ENCODE measurements around the gene ZKSCAN4. TPM values are rescaled to one million over a fixed set of nuclear protein-coding genes. Genes with fewer than 3 reads are reported as not detected.
A peak's percentile ranks its signal among the peaks of the same experiment; 100 is the strongest.

The ZKSCAN4 gene
- total and polyA plus RNA-seq, 10 of the 15 experiments (the other 5 are each of a cell fraction or from before 2014, with no cell fraction given): 3.0 to 6.5 (median 5.0) TPM

- TF ChIP-seq MLLT1 (IDR thresholded peaks at IDR 0.05): peak; percentile 87
Observed at GRCh38 chr6:28266962-28267694, 15.1 kb upstream of the ZKSCAN4 start, which contains the start of gene ZSCAN26 (continued).

GRCh38 chr6:28266563-28266961, 14.5 kb upstream of the ZKSCAN4 start:
- H3K9ac ChIP-seq (ENCODE audit: control insufficient read depth, insufficient read depth, low read length): peak overlapping the region; percentile 77
- no peaks in the 10 kb centered on the region for H4K20me1 ChIP-seq (ENCODE audit: control insufficient read depth, insufficient read depth)
- CTCF ChIA-PET: interaction anchor here (0.5 to 2.6 kb wide), 7 partner anchors 13 to 379 kb away, joined by 3 to 14 read pairs (median 4); no protein-coding TSS in a partner anchor
- intact Hi-C loops (cut with micrococcal nuclease; ENCODE audit: unreplicated experiment): loop anchor here (2.0 to 5.0 kb wide), 3 partner anchors 14 to 91 kb away; partner anchors contain the start of genes ZKSCAN4 and ZSCAN31
- H3K4me3 ChIP-seq: peak overlapping the region; percentile 96
- TF ChIP-seq MEF2B (IDR thresholded peaks at IDR 0.05; ENCODE audit: partially characterized antibody, poor library complexity, severe bottlenecking): no peak
- FAIRE-seq: no peak
- peak overlapping the region; percentile 84 for H3K27ac ChIP-seq (ENCODE audit: control insufficient read depth, insufficient read depth)
- in situ Hi-C loops (cut with MboI): no loop called here
- POLR2A ChIA-PET: interaction anchor here (0.6 to 2.7 kb wide), 7 partner anchors 14 to 125 kb away, joined by 3 to 11 read pairs (median 4); partner anchors contain the start of genes PGBD1, ZKSCAN4 and ZKSCAN8
- BruUV-seq (replicated peaks): TSS peak; percentile 89
- RAD21 ChIA-PET (ENCODE audit: unreplicated experiment): interaction anchor here (0.8 to 3.3 kb wide), 13 partner anchors 11 to 130 kb away, joined by 3 to 22 read pairs (median 4); partner anchors contain the start of genes PGBD1, ZKSCAN3, ZKSCAN4 and ZKSCAN8
- ATAC-seq: no peak
- SMC1A ChIA-PET (ENCODE audit: uncharacterized antibody, unreplicated experiment): interaction anchor here (0.8 to 4.0 kb wide), 20 partner anchors 9 to 150 kb away, joined by 3 to 30 read pairs (median 7); partner anchors contain the start of genes PGBD1, ZKSCAN3, ZKSCAN4 and ZSCAN31
- H3K9me3 ChIP-seq (replicated peaks; ENCODE audit: control insufficient read depth, insufficient read depth, low read length): no peaks in the 10 kb centered on the region; the same call in 2 of the 3 replicates
- no peaks in the 10 kb centered on the region for H3K36me3 ChIP-seq (ENCODE audit: control insufficient read depth in 2 of 2, insufficient read depth in 2 of 2, low read length in 1 of 2)
- H3K4me2 ChIP-seq (ENCODE audit: control insufficient read depth, insufficient read depth): peak overlapping the region; percentile 92
- peak overlapping the region; percentile 87 for H2AFZ ChIP-seq (ENCODE audit: control insufficient read depth, low read depth, low read length)
- DNase-seq (ENCODE audit: low read depth, low spot score): no peak
- WGBS (ENCODE audit: insufficient coverage, insufficient replicate concordance, low lambda C conversion rate, missing lambda C conversion rate): under 1% methylated on average over 5 of the region's 5 CpGs
- H3K4me1 ChIP-seq (ENCODE audit: control insufficient read depth, insufficient read depth, low read length): no peaks in the 10 kb centered on the region
- peaks cover 11% of the 10 kb centered on the region for H3K79me2 ChIP-seq (ENCODE audit: control insufficient read depth, insufficient read depth, low read length)
- no peaks in the 10 kb centered on the region for H3K27me3 ChIP-seq (replicated peaks in 1 of 2; ENCODE audit: control insufficient read depth in 2 of 2, insufficient read depth in 2 of 2, low read length in 1 of 2)

All from GM12878 (cell line).